Fibroblast of the aortic adventitia (primary cell): ENCODE measurements around the gene PLPPR5. TPM values are rescaled to one million over a fixed set of nuclear protein-coding genes. Genes with fewer than 3 reads are reported as not detected.

ENCODE experiments used
- DNase-seq: peaks from one replicate; pipeline ENCODE4 v3.0.0-alpha.2; 2010; ENCODE audit warnings: low read depth
- H3K4me3 ChIP-seq: 2 replicates; pipeline ENCODE4 v1.5.1; 2011; ENCODE audit warnings: low read depth, mild to moderate bottlenecking, control low read depth, low read length, moderate library complexity
- total RNA-seq: library from RNA; depleted of rRNA; stranded (reverse); fragments of >200 nt; gene quantifications from 2 replicates; pipeline ENCODE4 v1.2.3, GENCODE V29; 2012; ENCODE audit warnings: low replicate concordance
- TF ChIP-seq, protein P1 (sequence below): IDR thresholded peaks from 2 replicates; pipeline ENCODE4 v1.5.1; 2011; ENCODE audit warnings: mild to moderate bottlenecking, low read length, control low read depth, inconsistent platforms; ENCODE audit not compliant: insufficient read depth

Gene PLPPR5
- total RNA-seq, 1 donor, result 0.09 TPM

DNA sequence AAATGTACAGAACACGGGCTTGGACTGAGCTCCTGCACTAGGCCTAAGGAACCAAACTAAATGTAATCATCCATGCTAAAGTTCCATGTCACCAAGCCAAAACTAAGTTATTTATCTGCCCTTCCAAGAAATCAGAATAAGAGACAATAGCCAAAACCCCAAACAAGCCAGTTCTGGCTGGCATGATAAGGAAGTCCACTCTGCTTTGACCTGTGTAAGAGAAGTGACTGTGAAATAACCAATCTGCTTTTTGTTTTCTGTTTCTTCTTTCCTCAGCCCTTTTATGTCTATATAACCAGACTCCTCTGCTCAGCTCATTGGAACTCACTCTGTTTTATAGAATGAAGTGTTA is 15.1 kb downstream of the PLPPR5 start:
- TF ChIP-seq, protein P1, sequence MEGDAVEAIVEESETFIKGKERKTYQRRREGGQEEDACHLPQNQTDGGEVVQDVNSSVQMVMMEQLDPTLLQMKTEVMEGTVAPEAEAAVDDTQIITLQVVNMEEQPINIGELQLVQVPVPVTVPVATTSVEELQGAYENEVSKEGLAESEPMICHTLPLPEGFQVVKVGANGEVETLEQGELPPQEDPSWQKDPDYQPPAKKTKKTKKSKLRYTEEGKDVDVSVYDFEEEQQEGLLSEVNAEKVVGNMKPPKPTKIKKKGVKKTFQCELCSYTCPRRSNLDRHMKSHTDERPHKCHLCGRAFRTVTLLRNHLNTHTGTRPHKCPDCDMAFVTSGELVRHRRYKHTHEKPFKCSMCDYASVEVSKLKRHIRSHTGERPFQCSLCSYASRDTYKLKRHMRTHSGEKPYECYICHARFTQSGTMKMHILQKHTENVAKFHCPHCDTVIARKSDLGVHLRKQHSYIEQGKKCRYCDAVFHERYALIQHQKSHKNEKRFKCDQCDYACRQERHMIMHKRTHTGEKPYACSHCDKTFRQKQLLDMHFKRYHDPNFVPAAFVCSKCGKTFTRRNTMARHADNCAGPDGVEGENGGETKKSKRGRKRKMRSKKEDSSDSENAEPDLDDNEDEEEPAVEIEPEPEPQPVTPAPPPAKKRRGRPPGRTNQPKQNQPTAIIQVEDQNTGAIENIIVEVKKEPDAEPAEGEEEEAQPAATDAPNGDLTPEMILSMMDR, result no peak
- peak; percentile 49 for DNase-seq
- H3K4me3 ChIP-seq, result no peak overlapping the region

DNA sequence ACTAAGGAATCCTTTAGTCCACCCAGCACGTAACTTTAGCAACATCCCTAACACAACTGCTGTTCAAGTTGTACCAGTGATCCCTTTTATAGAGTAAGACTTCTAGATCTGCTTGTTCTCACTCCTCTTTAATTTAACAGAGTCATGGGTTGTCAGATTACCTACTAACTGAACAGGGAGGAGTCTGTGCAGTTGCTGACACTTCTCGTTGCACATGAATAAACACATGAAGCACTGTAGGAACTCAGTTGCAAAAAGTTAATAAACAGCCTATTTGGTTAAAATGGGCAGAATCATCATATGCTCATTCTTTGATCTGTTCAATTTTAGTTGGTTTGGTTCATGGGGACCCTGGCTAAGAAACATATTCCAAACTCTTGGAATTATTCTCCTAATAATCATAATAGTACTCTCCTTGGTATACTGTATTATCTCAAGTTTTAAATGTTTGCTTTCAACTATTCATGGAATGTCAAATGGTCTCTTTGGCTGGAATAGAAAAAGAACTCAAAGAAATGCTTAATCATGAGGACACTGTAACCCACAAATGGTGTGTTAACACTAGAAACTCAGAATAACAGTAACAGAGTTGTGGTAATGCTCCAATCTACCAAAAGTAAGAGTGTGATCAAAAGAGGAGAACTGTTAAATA is 15.6 kb downstream of the PLPPR5 start:
- DNase-seq, result peak; percentile 55
- no peak overlapping the region for H3K4me3 ChIP-seq
- TF ChIP-seq, protein P1, result no peak

DNA sequence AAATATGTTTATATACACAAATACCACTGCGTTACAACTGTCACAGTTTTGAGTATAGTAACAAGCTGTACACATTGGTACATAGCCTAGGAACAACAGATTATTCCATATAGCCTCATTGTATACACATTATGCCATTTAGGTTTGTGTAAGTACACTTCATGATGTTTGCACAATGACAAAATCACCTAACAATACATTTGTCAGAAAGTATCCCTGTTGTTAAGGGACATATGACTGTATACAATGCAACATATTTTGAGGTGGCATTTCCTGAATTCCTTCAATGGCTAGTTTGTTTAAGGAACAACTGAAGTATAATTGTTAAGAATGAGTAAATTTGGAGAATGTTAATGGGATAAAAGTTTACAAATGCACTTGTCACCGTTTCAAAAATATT is 19.0 kb downstream of the PLPPR5 start:
- no peak overlapping the region for H3K4me3 ChIP-seq
- TF ChIP-seq, protein P1, result no peak
- no peak for DNase-seq

DNA sequence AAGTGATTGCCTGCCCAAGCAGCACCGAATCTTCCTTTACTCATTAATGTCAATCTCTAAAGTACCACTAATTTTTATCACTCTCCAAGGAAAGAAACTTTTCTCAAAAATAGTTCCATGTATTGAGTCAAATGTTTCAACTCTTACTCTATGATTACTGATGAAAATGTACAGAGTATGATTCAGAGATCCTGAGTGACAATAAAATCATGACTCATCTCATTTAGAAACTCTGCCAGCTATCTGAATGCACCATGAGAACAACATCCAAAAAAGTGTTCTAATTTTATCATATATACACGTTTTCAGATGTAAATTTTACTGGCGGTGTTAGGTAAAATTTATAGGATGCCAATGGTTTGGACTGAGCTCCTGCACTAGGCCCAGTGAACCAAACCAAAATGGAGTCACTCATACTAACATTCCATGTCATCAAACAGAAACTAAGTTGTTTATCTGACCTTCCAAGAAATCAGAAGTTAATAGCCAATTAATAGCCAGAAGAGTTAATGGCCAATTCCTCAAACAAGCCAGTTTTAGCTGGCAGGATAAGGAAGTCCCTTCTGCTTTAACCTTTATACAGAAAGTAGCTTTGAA is 22.6 kb downstream of the PLPPR5 start:
- DNase-seq, result peak; percentile 48
- no peak overlapping the region for H3K4me3 ChIP-seq
- TF ChIP-seq, protein P1, result no peak

DNA sequence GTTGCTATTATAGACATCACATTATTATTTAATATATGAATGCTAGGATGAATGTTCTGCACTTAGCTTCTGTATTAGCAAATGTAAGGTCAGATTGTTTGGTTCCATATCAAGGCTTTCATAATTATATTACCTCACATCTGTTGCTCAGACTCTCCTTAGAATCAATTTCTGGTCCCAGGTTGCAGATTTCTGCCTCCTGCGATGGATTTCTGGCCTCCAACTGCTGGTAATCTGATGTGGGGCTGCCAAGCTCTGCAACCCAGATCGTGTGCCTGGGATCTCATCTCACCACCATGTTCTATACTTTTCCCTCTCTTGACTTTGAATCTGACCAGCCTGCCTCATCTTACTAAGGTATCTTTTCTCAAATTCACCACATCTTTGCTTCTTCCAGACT is 25.2 kb downstream of the PLPPR5 start:
- TF ChIP-seq, protein P1, result no peak
- DNase-seq, result no peak
- H3K4me3 ChIP-seq, result no peak overlapping the region

DNA sequence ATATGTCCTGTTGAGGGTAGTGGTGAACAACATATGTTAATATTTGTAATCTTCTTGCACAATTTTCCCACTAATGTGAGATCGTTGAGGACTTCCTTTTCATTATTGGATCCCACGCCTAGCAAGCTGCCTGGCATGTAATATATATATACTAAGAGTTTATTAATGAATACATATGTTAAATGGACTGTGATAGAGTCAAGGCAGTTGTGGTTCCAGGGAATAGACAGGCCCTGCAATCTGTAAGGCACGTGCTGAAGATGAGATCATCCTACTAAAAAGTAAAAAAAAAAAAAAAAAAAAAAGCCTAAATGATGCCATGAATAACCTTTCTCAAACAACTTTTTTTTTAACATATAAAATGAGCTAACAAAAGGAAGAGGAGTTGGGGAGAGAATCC is 28.9 kb downstream of the PLPPR5 start:
- H3K4me3 ChIP-seq, result no peak overlapping the region
- DNase-seq, result no peak
- TF ChIP-seq, protein P1, result no peak

DNA sequence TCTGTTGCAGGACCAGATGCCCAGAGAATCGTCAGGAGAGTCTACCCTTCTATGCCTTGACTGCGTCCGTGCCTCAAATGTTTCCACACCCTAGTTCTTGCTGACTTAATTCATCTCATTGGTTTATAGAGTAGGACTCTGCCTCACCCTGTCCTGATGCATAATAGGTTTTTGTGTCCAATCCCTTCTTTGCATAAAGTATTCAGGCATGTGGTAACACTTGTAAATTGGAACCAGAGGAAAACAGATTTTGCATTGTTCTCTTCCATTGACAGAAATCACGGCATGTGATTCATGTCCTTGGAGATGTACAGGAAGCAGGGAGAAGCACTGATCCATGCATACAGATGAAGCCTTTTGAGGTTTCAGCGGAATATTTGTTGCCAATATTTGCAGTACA is 29.5 kb downstream of the PLPPR5 start:
- DNase-seq, result no peak
- no peak overlapping the region for H3K4me3 ChIP-seq
- TF ChIP-seq, protein P1, result no peak
